Loucy (cell line): Measurements from ENCODE around the gene CACNG1.

Source experiments
- CTCF ChIP-seq: fragments of 200-600 bp; sonication (generic); conservative IDR thresholded peaks from 2 replicates; pipeline ENCODE4 v1.5.1; 2014; ENCODE audit warnings: mild to moderate bottlenecking, antibody characterized with exemption, low read length
- EZH2phosphoT487 ChIP-seq: fragments of 200-600 bp; IDR thresholded peaks from 2 replicates; pipeline ENCODE4 v1.6.1; 2018; ENCODE audit warnings: antibody characterized with exemption, mild to moderate bottlenecking, moderate library complexity, borderline replicate concordance

GRCh38 chr17:67015001-67015400 is 29.4 kb upstream of the CACNG1 start:
- TF ChIP-seq CTCF, result no peak
- no peak for TF ChIP-seq EZH2phosphoT487
